ENCODE measurements around the gene MYOD1.
A peak's percentile ranks its signal among the peaks of the same experiment; 100 is the strongest.

The MYOD1 gene

GRCh38 chr11:17702876-17703275, 16.5 kb upstream of the MYOD1 start:
- DNase-seq (ENCODE audit: low read depth, low spot score), result no peak

GRCh38 chr11:17703951-17704350, 15.4 kb upstream of the MYOD1 start:
- DNase-seq (ENCODE audit: low read depth, low spot score), result no peak

GRCh38 chr11:17707830-17708229, 11.5 kb upstream of the MYOD1 start:
- DNase-seq (ENCODE audit: low read depth, low spot score), result no peak

GRCh38 chr11:17711836-17712235, 7.5 kb upstream of the MYOD1 start:
- no peak for DNase-seq (ENCODE audit: low read depth, low spot score)

- DNase-seq (ENCODE audit: low read depth, low spot score), result no peak
Measured at GRCh38 chr11:17713851-17714250, 5.5 kb upstream of the MYOD1 start.

GRCh38 chr11:17714356-17714854, 5.0 kb upstream of the MYOD1 start:
- DNase-seq (ENCODE audit: low read depth, low spot score), result no peak

GRCh38 chr11:17714870-17715269, 4.5 kb upstream of the MYOD1 start:
- no peak for DNase-seq (ENCODE audit: low read depth, low spot score)

GRCh38 chr11:17716807-17717206, 2.6 kb upstream of the MYOD1 start:
- DNase-seq (ENCODE audit: low read depth, low spot score), result no peak

- DNase-seq (ENCODE audit: low read depth, low spot score), result no peak
Measured at GRCh38 chr11:17718015-17718414, 1.4 kb upstream of the MYOD1 start.

GRCh38 chr11:17718510-17718962, 835 bp upstream of the MYOD1 start:
- no peak for DNase-seq (ENCODE audit: low read depth, low spot score)

GRCh38 chr11:17719938-17720795, 796 bp downstream of the MYOD1 start:
- DNase-seq (ENCODE audit: low read depth, low spot score), result peak; percentile 50

- no peak for DNase-seq (ENCODE audit: low read depth, low spot score)
Measured at GRCh38 chr11:17720796-17721171, 1.4 kb downstream of the MYOD1 start.

GRCh38 chr11:17721242-17721999, 2.0 kb downstream of the MYOD1 start:
- DNase-seq (ENCODE audit: low read depth, low spot score), result no peak

GRCh38 chr11:17722000-17722643, 2.8 kb downstream of the MYOD1 start:
- peak; percentile 51 for DNase-seq (ENCODE audit: low read depth, low spot score)

GRCh38 chr11:17724020-17724908, 4.9 kb downstream of the MYOD1 start:
- DNase-seq (ENCODE audit: low read depth, low spot score), result no peak

GRCh38 chr11:17725174-17725573, 5.8 kb downstream of the MYOD1 start:
- no peak for DNase-seq (ENCODE audit: low read depth, low spot score)

- no peak for DNase-seq (ENCODE audit: low read depth, low spot score)
Measured at GRCh38 chr11:17730137-17730536, 10.8 kb downstream of the MYOD1 start.

GRCh38 chr11:17730608-17731462, 11.5 kb downstream of the MYOD1 start:
- peak; percentile 94 for DNase-seq (ENCODE audit: low read depth, low spot score)

GRCh38 chr11:17733261-17733660, 13.9 kb downstream of the MYOD1 start:
- no peak for DNase-seq (ENCODE audit: low read depth, low spot score)

GRCh38 chr11:17734418-17734911, 15.1 kb downstream of the MYOD1 start, which contains the start of gene KCNC1:
Gene KCNC1 (plus strand): TSS chr11:17734781. CDS start chr11:17736003, 1,222 bp downstream.
- peak; percentile 82 for DNase-seq (ENCODE audit: low read depth, low spot score)
